ENCODE measurements around the gene NOPCHAP1.
"Not testable (repeated sequence)": the region's sequence is repeated elsewhere in the genome, so short reads cannot be mapped to it uniquely, and the experiment has no call there.

The NOPCHAP1 gene

GRCh38 chr12:104969343-104969742 is 16.8 kb upstream of the NOPCHAP1 start:
- no peaks in the 10 kb centered on the region for H3K36me3 ChIP-seq (ENCODE audit: insufficient read depth, low read length)
- peaks cover 8% of the 10 kb centered on the region for H3K4me1 ChIP-seq (ENCODE audit: control insufficient read depth, insufficient read depth, low read length)
- peaks cover 4% of the 10 kb centered on the region for H3K27me3 ChIP-seq (ENCODE audit: control insufficient read depth, insufficient read depth, low read length)
- no peak overlapping the region for H3K9ac ChIP-seq (ENCODE audit: low read depth, low read length)
- H3K4me2 ChIP-seq (ENCODE audit: low read length), result no peak overlapping the region
- H3K9me3 ChIP-seq (replicated peaks; ENCODE audit: low read length), result peaks cover 3% of the 10 kb centered on the region
- no peak overlapping the region for H3K4me3 ChIP-seq (ENCODE audit: low read length)

- H3K4me3 ChIP-seq (ENCODE audit: low read length), result no peak overlapping the region
- peaks cover 16% of the 10 kb centered on the region for H3K4me1 ChIP-seq (ENCODE audit: control insufficient read depth, insufficient read depth, low read length)
- no peaks in the 10 kb centered on the region for H3K27me3 ChIP-seq (ENCODE audit: control insufficient read depth, insufficient read depth, low read length)
- H3K9ac ChIP-seq (ENCODE audit: low read depth, low read length), result no peak overlapping the region
- no peaks in the 10 kb centered on the region for H3K36me3 ChIP-seq (ENCODE audit: insufficient read depth, low read length)
- peak overlapping the region; percentile 3 for H3K4me2 ChIP-seq (ENCODE audit: low read length)
- no peaks in the 10 kb centered on the region for H3K9me3 ChIP-seq (replicated peaks; ENCODE audit: low read length)
These were observed 14.8 kb upstream of the NOPCHAP1 start for GRCh38 chr12:104971306-104971705.

- H3K4me3 ChIP-seq (ENCODE audit: low read length), result no peak overlapping the region
- H3K4me2 ChIP-seq (ENCODE audit: low read length), result no peak overlapping the region
- no peak overlapping the region for H3K9ac ChIP-seq (ENCODE audit: low read depth, low read length)
- H3K27me3 ChIP-seq (ENCODE audit: control insufficient read depth, insufficient read depth, low read length), result no peaks in the 10 kb centered on the region
- no peaks in the 10 kb centered on the region for H3K36me3 ChIP-seq (ENCODE audit: insufficient read depth, low read length)
- no peaks in the 10 kb centered on the region for H3K9me3 ChIP-seq (replicated peaks; ENCODE audit: low read length)
- H3K4me1 ChIP-seq (ENCODE audit: control insufficient read depth, insufficient read depth, low read length), result peaks cover 16% of the 10 kb centered on the region
These were observed 12.9 kb upstream of the NOPCHAP1 start for GRCh38 chr12:104973250-104973649.

GRCh38 chr12:104974626-104975290 is 11.4 kb upstream of the NOPCHAP1 start:
- no peaks in the 10 kb centered on the region for H3K9me3 ChIP-seq (replicated peaks; ENCODE audit: low read length)
- no peak overlapping the region for H3K4me2 ChIP-seq (ENCODE audit: low read length)
- H3K36me3 ChIP-seq (ENCODE audit: insufficient read depth, low read length), result no peaks in the 10 kb centered on the region
- no peaks in the 10 kb centered on the region for H3K27me3 ChIP-seq (ENCODE audit: control insufficient read depth, insufficient read depth, low read length)
- no peak overlapping the region for H3K9ac ChIP-seq (ENCODE audit: low read depth, low read length)
- peaks cover 16% of the 10 kb centered on the region for H3K4me1 ChIP-seq (ENCODE audit: control insufficient read depth, insufficient read depth, low read length)
- H3K4me3 ChIP-seq (ENCODE audit: low read length), result no peak overlapping the region

GRCh38 chr12:104975587-104976343 is 10.4 kb upstream of the NOPCHAP1 start:
- H3K36me3 ChIP-seq (ENCODE audit: insufficient read depth, low read length), result no peaks in the 10 kb centered on the region
- H3K27me3 ChIP-seq (ENCODE audit: control insufficient read depth, insufficient read depth, low read length), result no peaks in the 10 kb centered on the region
- H3K9ac ChIP-seq (ENCODE audit: low read depth, low read length), result no peak overlapping the region
- H3K4me1 ChIP-seq (ENCODE audit: control insufficient read depth, insufficient read depth, low read length), result peaks cover 16% of the 10 kb centered on the region
- no peak overlapping the region for H3K4me3 ChIP-seq (ENCODE audit: low read length)
- H3K9me3 ChIP-seq (replicated peaks; ENCODE audit: low read length), result no peaks in the 10 kb centered on the region
- H3K4me2 ChIP-seq (ENCODE audit: low read length), result no peak overlapping the region

GRCh38 chr12:104976703-104977102 is 9.4 kb upstream of the NOPCHAP1 start:
- Histone ChIP-seq H3K27me3 (ENCODE audit: control insufficient read depth, insufficient read depth, low read length) (no peaks in the 10 kb centered on the region), H3K9me3 (replicated peaks; ENCODE audit: low read length) (no peaks in the 10 kb centered on the region)

GRCh38 chr12:104977688-104978087 is 8.4 kb upstream of the NOPCHAP1 start:
- not testable (repeated sequence) for H3K4me2 ChIP-seq (ENCODE audit: low read length); H3K27me3 ChIP-seq (ENCODE audit: control insufficient read depth, insufficient read depth, low read length); H3K36me3 ChIP-seq (ENCODE audit: insufficient read depth, low read length); H3K9me3 ChIP-seq (replicated peaks; ENCODE audit: low read length); H3K9ac ChIP-seq (ENCODE audit: low read depth, low read length); H3K4me1 ChIP-seq (ENCODE audit: control insufficient read depth, insufficient read depth, low read length); H3K4me3 ChIP-seq (ENCODE audit: low read length)

More at GRCh38 chr12:104976703-104977102, 9.4 kb upstream of the NOPCHAP1 start:
- H3K36me3 ChIP-seq (ENCODE audit: insufficient read depth, low read length), result no peaks in the 10 kb centered on the region
- H3K4me2 ChIP-seq (ENCODE audit: low read length), result no peak overlapping the region
- H3K9ac ChIP-seq (ENCODE audit: low read depth, low read length), result no peak overlapping the region
- no peak overlapping the region for H3K4me3 ChIP-seq (ENCODE audit: low read length)
- peaks cover 10% of the 10 kb centered on the region for H3K4me1 ChIP-seq (ENCODE audit: control insufficient read depth, insufficient read depth, low read length)

GRCh38 chr12:104985206-104985605 is 910 bp upstream of the NOPCHAP1 start:
- Histone ChIP-seq H3K4me3 (ENCODE audit: low read length) (peak overlapping the region; percentile 96), H3K9me3 (replicated peaks; ENCODE audit: low read length) (no peaks in the 10 kb centered on the region), H3K4me2 (ENCODE audit: low read length) (peak overlapping the region; percentile 90), H3K9ac (ENCODE audit: low read depth, low read length) (no peak overlapping the region), H3K4me1 (ENCODE audit: control insufficient read depth, insufficient read depth, low read length) (peaks cover 14% of the 10 kb centered on the region), H3K27me3 (ENCODE audit: control insufficient read depth, insufficient read depth, low read length) (peaks cover 3% of the 10 kb centered on the region), H3K36me3 (ENCODE audit: insufficient read depth, low read length) (peaks cover 3% of the 10 kb centered on the region)

- no peak overlapping the region for H3K9ac ChIP-seq (ENCODE audit: low read depth, low read length)
- H3K9me3 ChIP-seq (replicated peaks; ENCODE audit: low read length), result no peaks in the 10 kb centered on the region
- H3K36me3 ChIP-seq (ENCODE audit: insufficient read depth, low read length), result peaks cover 31% of the 10 kb centered on the region
- H3K4me3 ChIP-seq (ENCODE audit: low read length), result no peak overlapping the region
- H3K4me1 ChIP-seq (ENCODE audit: control insufficient read depth, insufficient read depth, low read length), result peaks cover 11% of the 10 kb centered on the region
- no peaks in the 10 kb centered on the region for H3K27me3 ChIP-seq (ENCODE audit: control insufficient read depth, insufficient read depth, low read length)
- H3K4me2 ChIP-seq (ENCODE audit: low read length), result no peak overlapping the region
These were observed 4.8 kb downstream of the NOPCHAP1 start for GRCh38 chr12:104990950-104991349.

GRCh38 chr12:104991565-104992128 is 5.5 kb downstream of the NOPCHAP1 start:
- Histone ChIP-seq H3K9me3 (replicated peaks; ENCODE audit: low read length) (no peaks in the 10 kb centered on the region), H3K36me3 (ENCODE audit: insufficient read depth, low read length) (peaks cover 38% of the 10 kb centered on the region), H3K4me3 (ENCODE audit: low read length) (no peak overlapping the region), H3K9ac (ENCODE audit: low read depth, low read length) (no peak overlapping the region), H3K4me1 (ENCODE audit: control insufficient read depth, insufficient read depth, low read length) (peaks cover 11% of the 10 kb centered on the region), H3K4me2 (ENCODE audit: low read length) (no peak overlapping the region), H3K27me3 (ENCODE audit: control insufficient read depth, insufficient read depth, low read length) (no peaks in the 10 kb centered on the region)

GRCh38 chr12:104994336-104994735 is 8.2 kb downstream of the NOPCHAP1 start:
- Histone ChIP-seq H3K4me3 (ENCODE audit: low read length) (no peak overlapping the region), H3K27me3 (ENCODE audit: control insufficient read depth, insufficient read depth, low read length) (no peaks in the 10 kb centered on the region), H3K9me3 (replicated peaks; ENCODE audit: low read length) (no peaks in the 10 kb centered on the region), H3K4me1 (ENCODE audit: control insufficient read depth, insufficient read depth, low read length) (no peaks in the 10 kb centered on the region), H3K36me3 (ENCODE audit: insufficient read depth, low read length) (peaks cover 50% of the 10 kb centered on the region), H3K9ac (ENCODE audit: low read depth, low read length) (no peak overlapping the region), H3K4me2 (ENCODE audit: low read length) (no peak overlapping the region)

All from skeletal muscle satellite cell (primary cell).